Hepatic stellate cell (primary cell): Measurements from ENCODE around the gene HNRNPA1L2.
"Not testable (repeated sequence)": the region's sequence is repeated elsewhere in the genome, so short reads cannot be mapped to it uniquely, and the experiment has no call there.

ENCODE experiments used
- DNase-seq: peaks from one replicate; pipeline ENCODE4 v3.0.0; 2011; ENCODE audit warnings: low spot score

Gene HNRNPA1L2

GRCh38 chr13:52646967-52647366 is 4.7 kb downstream of the HNRNPA1L2 start:
- no peak for DNase-seq

- no peak for DNase-seq
Observed at GRCh38 chr13:52650731-52651130, 8.5 kb downstream of the HNRNPA1L2 start.

- DNase-seq, result peak; percentile 37
Observed at GRCh38 chr13:52651897-52652195, 9.6 kb downstream of the HNRNPA1L2 start.

- peak; percentile 87 for DNase-seq
Observed at GRCh38 chr13:52652196-52652979, 10.2 kb downstream of the HNRNPA1L2 start, which contains the start of gene SUGT1. TSS of gene SUGT1 (plus strand) at chr13:52652836. CDS start at chr13:52652921, 85 bp downstream.

- DNase-seq, result no peak
Observed at GRCh38 chr13:52652980-52653303, 10.7 kb downstream of the HNRNPA1L2 start.

- DNase-seq, result no peak
Observed at GRCh38 chr13:52659340-52659739, 17.1 kb downstream of the HNRNPA1L2 start.

GRCh38 chr13:52664272-52664671 is 22.0 kb downstream of the HNRNPA1L2 start:
- no peak for DNase-seq

- DNase-seq, result no peak
Observed at GRCh38 chr13:52665325-52665724, 23.1 kb downstream of the HNRNPA1L2 start.

- no peak for DNase-seq
Observed at GRCh38 chr13:52669677-52670076, 27.4 kb downstream of the HNRNPA1L2 start.

GRCh38 chr13:52670726-52671125 is 28.5 kb downstream of the HNRNPA1L2 start:
- no peak for DNase-seq

GRCh38 chr13:52673465-52673864 is 31.2 kb downstream of the HNRNPA1L2 start:
- no peak for DNase-seq

- DNase-seq, result no peak
Observed at GRCh38 chr13:52677823-52678222, 35.6 kb downstream of the HNRNPA1L2 start.

GRCh38 chr13:52685806-52686205 is 43.6 kb downstream of the HNRNPA1L2 start:
- not testable (repeated sequence) for DNase-seq

- no peak for DNase-seq
Observed at GRCh38 chr13:52686376-52686775, 44.1 kb downstream of the HNRNPA1L2 start.
